Smooth muscle cell of the pulmonary artery (primary cell): ENCODE measurements around the gene FXYD1. TPM values are rescaled to one million over a fixed set of nuclear protein-coding genes. Genes with fewer than 3 reads are reported as not detected.

Experiments
- total RNA-seq: library from RNA; depleted of rRNA; stranded (reverse); fragments of >200 nt; gene quantifications from 2 replicates; pipeline ENCODE4 v1.2.3, GENCODE V29; 2014

The FXYD1 gene
- total RNA-seq, result 4.2 TPM in 2 replicates

GRCh38 chr19:35138305-35138892, at the start of gene FXYD1:
Gene FXYD1, plus strand, starts transcription at chr19:35138824. Its CDS starts 1,256 bp downstream, at chr19:35140080.

GRCh38 chr19:35115177-35115951, 23.3 kb upstream of the FXYD1 start, which contains the start of gene FXYD3:
Gene FXYD3, plus strand, starts transcription at chr19:35115823. Its CDS starts 3,554 bp downstream, at chr19:35119377.

GRCh38 chr19:35134601-35135242, 3.9 kb upstream of the FXYD1 start, which contains the start of gene LGI4:
Gene LGI4, minus strand, starts transcription at chr19:35135059. Its CDS starts 379 bp downstream, at chr19:35134680.

GRCh38 chr19:35143231-35143715, 4.6 kb downstream of the FXYD1 start, which contains the start of gene FXYD7:
Gene FXYD7, plus strand, starts transcription at chr19:35143255. Its CDS starts 79 bp downstream, at chr19:35143334.

DNA sequence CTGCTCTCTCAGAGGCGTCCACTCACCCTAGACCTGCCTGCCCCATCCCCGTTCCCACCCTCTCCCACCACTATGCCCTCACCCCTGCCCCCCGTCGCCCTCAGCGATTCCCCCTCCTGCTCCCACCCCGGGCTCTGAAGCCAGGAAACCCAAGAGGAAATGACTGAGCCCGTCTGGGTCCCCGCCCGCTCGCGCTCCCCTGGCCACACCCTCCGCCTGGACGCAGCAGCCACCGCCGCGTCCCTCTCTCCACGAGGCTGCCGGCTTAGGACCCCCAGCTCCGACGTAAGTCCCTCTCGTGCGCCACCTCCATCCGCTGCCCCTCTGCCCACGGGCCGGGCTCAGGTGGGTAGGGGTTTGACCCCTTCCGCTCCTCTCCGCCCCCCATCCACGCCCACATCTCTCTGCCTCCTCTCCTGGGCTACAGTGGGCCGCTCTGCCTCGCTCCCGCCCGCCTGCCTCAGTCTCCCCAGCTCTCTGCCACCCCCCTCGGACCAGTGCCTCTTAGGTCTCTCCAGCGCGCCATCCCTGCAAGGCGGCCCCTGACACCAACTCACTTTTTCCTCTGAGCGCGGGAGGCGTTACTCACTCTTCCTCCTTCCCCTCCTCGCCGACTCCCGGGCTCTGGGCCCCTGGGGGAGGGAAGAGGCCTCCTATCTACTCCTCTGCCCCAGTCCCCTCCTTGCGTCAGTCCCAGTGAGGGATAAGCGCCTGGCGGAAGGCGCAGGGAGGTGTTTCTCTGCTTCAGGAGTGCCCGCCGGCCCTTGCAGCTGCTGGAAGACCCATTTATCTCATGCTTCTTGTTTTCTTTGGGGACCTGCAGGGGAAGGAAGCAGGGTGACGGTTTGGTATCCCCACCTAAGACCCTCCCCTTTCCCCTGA, 16.1 kb downstream of the FXYD1 start, which contains the start of gene FXYD5:
TSS of gene FXYD5 (plus strand) at position 211 of the 882 bp plus-strand sequence. CDS start 816 bp downstream, outside the sequence.

Other genes with a start within 250 kb of the FXYD1 start
- 1.8 and 2.8 TPM in 2 replicates for gene ZNF30, start 211.9 kb upstream of the FXYD1 start, total RNA-seq
- gene ZNF792, start 174.6 kb upstream of the FXYD1 start, total RNA-seq, result 5.4 and 6.7 TPM in 2 replicates
- gene GRAMD1A, start 138.5 kb upstream of the FXYD1 start, total RNA-seq, result 31.7 and 46.6 TPM in 2 replicates
- 10.6 and 15.9 TPM in 2 replicates for gene SCN1B, start 108.4 kb upstream of the FXYD1 start, total RNA-seq
- gene HPN, start 97.1 kb upstream of the FXYD1 start, total RNA-seq, result 0.07 TPM in 1 of 2 replicates, not detected in the other
- not detected in 2 replicates for gene FXYD3, start 23.0 kb upstream of the FXYD1 start, total RNA-seq
- 0.59 and 1.5 TPM in 2 replicates for gene LGI4, start 3.8 kb upstream of the FXYD1 start, total RNA-seq
- not detected in 2 replicates for gene FXYD7, start 4.4 kb downstream of the FXYD1 start, total RNA-seq
- gene FXYD5, start 15.9 kb downstream of the FXYD1 start, total RNA-seq, result 29.7 and 48.7 TPM in 2 replicates
- not detected in 2 replicates for gene FAM187B, start 89.9 kb downstream of the FXYD1 start, total RNA-seq
- gene LSR, start 110.2 kb downstream of the FXYD1 start, total RNA-seq, result 0.20 and 0.33 TPM in 2 replicates
- 80.5 and 94.7 TPM in 2 replicates for gene USF2, start 130.1 kb downstream of the FXYD1 start, total RNA-seq
- 0.07 TPM in 1 of 2 replicates, not detected in the other for gene HAMP, start 143.7 kb downstream of the FXYD1 start, total RNA-seq
- gene MAG, start 153.3 kb downstream of the FXYD1 start, total RNA-seq, result not detected in 2 replicates
- gene CD22, start 190.4 kb downstream of the FXYD1 start, total RNA-seq, result 0.40 and 0.78 TPM in 2 replicates
- not detected in 2 replicates for gene FFAR1, start 209.1 kb downstream of the FXYD1 start, total RNA-seq
- not detected in 2 replicates for gene FFAR3, start 219.6 kb downstream of the FXYD1 start, total RNA-seq
- gene GPR42, start 232.2 kb downstream of the FXYD1 start, total RNA-seq, result 0.07 TPM in 1 of 2 replicates, not detected in the other